Measurements from ENCODE around the gene FCN2.

The FCN2 gene

GRCh38 chr9:134869554-134870300, 10.9 kb upstream of the FCN2 start:
- DNase-seq (ENCODE audit: low read depth) = no peak

- DNase-seq (ENCODE audit: low read depth) = no peak
Observed at GRCh38 chr9:134870301-134870694, 10.3 kb upstream of the FCN2 start.

- DNase-seq (ENCODE audit: low read depth) = no peak
Observed at GRCh38 chr9:134870746-134871662, 9.6 kb upstream of the FCN2 start.

- DNase-seq (ENCODE audit: low read depth) = no peak
Observed at GRCh38 chr9:134871697-134872340, 8.8 kb upstream of the FCN2 start.

GRCh38 chr9:134872482-134873231, 8.0 kb upstream of the FCN2 start:
- no peak for DNase-seq (ENCODE audit: low read depth)

GRCh38 chr9:134875371-134875770, 5.2 kb upstream of the FCN2 start:
- no peak for DNase-seq (ENCODE audit: low read depth)

- no peak for DNase-seq (ENCODE audit: low read depth)
Observed at GRCh38 chr9:134877541-134877940, 3.1 kb upstream of the FCN2 start.

GRCh38 chr9:134879664-134880483, 736 bp upstream of the FCN2 start:
- no peak for DNase-seq (ENCODE audit: low read depth)

GRCh38 chr9:134881313-134881670, 682 bp downstream of the FCN2 start:
- DNase-seq (ENCODE audit: low read depth) = no peak

- DNase-seq (ENCODE audit: low read depth) = no peak
Observed at GRCh38 chr9:134882204-134882785, 1.7 kb downstream of the FCN2 start.

- DNase-seq (ENCODE audit: low read depth) = no peak
Observed at GRCh38 chr9:134883040-134883782, 2.6 kb downstream of the FCN2 start.

- no peak for DNase-seq (ENCODE audit: low read depth)
Observed at GRCh38 chr9:134884492-134884891, 3.9 kb downstream of the FCN2 start.

GRCh38 chr9:134885001-134885678, 4.5 kb downstream of the FCN2 start:
- no peak for DNase-seq (ENCODE audit: low read depth)

GRCh38 chr9:134885679-134886412, 5.2 kb downstream of the FCN2 start:
- no peak for DNase-seq (ENCODE audit: low read depth)

GRCh38 chr9:134886413-134886913, 5.9 kb downstream of the FCN2 start:
- DNase-seq (ENCODE audit: low read depth) = no peak

- DNase-seq (ENCODE audit: low read depth) = no peak
Observed at GRCh38 chr9:134887219-134887618, 6.6 kb downstream of the FCN2 start.

- DNase-seq (ENCODE audit: low read depth) = no peak
Observed at GRCh38 chr9:134887686-134888602, 7.3 kb downstream of the FCN2 start.
